NCI-H526 (cell line): Measurements from ENCODE around the gene THAP4.
A peak's percentile ranks its signal among the peaks of the same experiment; 100 is the strongest.

Experiments
- DNase-seq, 2 experiments: peaks; one replicate each; lab custom pipeline; 2025; lab: John Stamatoyannopoulos, UW

THAP4 gene

GRCh38 chr2:241638940-241639339, 2.0 kb upstream of the THAP4 start:
- DNase-seq = no peak

- DNase-seq = peak in 1 of 2 experiments; percentile 68
These were observed 1.1 kb upstream of the THAP4 start for GRCh38 chr2:241637795-241638660.

- DNase-seq = peak; percentile 15 to 86
These were observed 558 bp downstream of the THAP4 start for GRCh38 chr2:241636182-241637017.

GRCh38 chr2:241635756-241636155, 1.2 kb downstream of the THAP4 start:
- DNase-seq = no peak

- no peak for DNase-seq
These were observed 3.4 kb downstream of the THAP4 start for GRCh38 chr2:241633561-241633960.

GRCh38 chr2:241632478-241633325, 4.3 kb downstream of the THAP4 start:
- no peak for DNase-seq

GRCh38 chr2:241629762-241630435, 7.1 kb downstream of the THAP4 start:
- no peak for DNase-seq

GRCh38 chr2:241627675-241628074, 9.3 kb downstream of the THAP4 start:
- DNase-seq = no peak

- DNase-seq = no peak
These were observed 16.6 kb downstream of the THAP4 start for GRCh38 chr2:241620419-241620769.

GRCh38 chr2:241619597-241620418, 17.1 kb downstream of the THAP4 start:
- DNase-seq = no peak

GRCh38 chr2:241618829-241619228, 18.1 kb downstream of the THAP4 start:
- DNase-seq = no peak

GRCh38 chr2:241618296-241618805, 18.6 kb downstream of the THAP4 start:
- no peak for DNase-seq

- DNase-seq = peak; percentile 35 to 61
These were observed 19.4 kb downstream of the THAP4 start for GRCh38 chr2:241617431-241618154.

GRCh38 chr2:241616168-241617125, 20.5 kb downstream of the THAP4 start:
- no peak for DNase-seq

- DNase-seq = no peak
These were observed 21.4 kb downstream of the THAP4 start for GRCh38 chr2:241615522-241616052.

- DNase-seq = peak in 1 of 2 experiments; percentile 52
These were observed 21.9 kb downstream of the THAP4 start for GRCh38 chr2:241615041-241615440.

- DNase-seq = no peak
These were observed 23.8 kb downstream of the THAP4 start for GRCh38 chr2:241613017-241613780.
